Measurements from ENCODE around the gene VPS52.

DNA sequence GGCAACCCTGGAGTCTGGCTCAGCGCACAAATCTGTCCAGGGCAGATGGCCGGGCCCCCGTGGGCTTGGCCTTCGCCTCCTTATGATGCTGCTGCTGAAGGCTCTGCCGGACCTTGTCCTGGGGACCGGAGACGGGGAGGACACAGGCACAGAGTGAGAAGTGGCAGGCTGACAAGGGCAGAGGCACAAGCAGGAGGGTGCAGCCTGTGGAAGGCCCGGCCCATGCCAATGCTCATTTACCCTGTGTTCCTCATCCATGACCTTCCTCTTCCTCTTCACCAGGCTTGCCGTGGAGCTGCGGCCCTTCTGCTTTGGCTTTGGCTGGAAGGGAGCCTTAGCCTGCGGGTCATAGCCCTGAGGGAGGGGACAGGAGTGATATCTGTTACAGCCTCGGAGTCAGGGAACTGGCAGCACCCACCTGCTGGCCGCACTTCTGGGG lies 7.6 kb upstream of the VPS52 start:
- TF ChIP-seq, protein P1, sequence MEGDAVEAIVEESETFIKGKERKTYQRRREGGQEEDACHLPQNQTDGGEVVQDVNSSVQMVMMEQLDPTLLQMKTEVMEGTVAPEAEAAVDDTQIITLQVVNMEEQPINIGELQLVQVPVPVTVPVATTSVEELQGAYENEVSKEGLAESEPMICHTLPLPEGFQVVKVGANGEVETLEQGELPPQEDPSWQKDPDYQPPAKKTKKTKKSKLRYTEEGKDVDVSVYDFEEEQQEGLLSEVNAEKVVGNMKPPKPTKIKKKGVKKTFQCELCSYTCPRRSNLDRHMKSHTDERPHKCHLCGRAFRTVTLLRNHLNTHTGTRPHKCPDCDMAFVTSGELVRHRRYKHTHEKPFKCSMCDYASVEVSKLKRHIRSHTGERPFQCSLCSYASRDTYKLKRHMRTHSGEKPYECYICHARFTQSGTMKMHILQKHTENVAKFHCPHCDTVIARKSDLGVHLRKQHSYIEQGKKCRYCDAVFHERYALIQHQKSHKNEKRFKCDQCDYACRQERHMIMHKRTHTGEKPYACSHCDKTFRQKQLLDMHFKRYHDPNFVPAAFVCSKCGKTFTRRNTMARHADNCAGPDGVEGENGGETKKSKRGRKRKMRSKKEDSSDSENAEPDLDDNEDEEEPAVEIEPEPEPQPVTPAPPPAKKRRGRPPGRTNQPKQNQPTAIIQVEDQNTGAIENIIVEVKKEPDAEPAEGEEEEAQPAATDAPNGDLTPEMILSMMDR (conservative IDR thresholded peaks at IDR 0.05) = no peak
- TF ChIP-seq ZFX (IDR thresholded peaks at IDR 0.05) = no peak

Data from C4-2B (cell line).